Erythroblast (primary cell): ENCODE data around the gene MOXD1.

ENCODE experiments used
- DNase-seq, 2 experiments: peaks; one replicate each; lab custom pipeline; 2025; lab: John Stamatoyannopoulos, UW
- GATA1 ChIP-seq: IDR thresholded peaks from 2 replicates; pipeline ENCODE4 v1.6.1; 2011; ENCODE audit warnings: low read depth, mild to moderate bottlenecking, control low read depth, low read length, moderate library complexity
- POLR2A ChIP-seq: IDR thresholded peaks from 2 replicates; pipeline ENCODE4 v1.6.1; 2011; ENCODE audit warnings: mild to moderate bottlenecking, low read length

Gene MOXD1

GRCh38 chr6:132411296-132411695 is 10.0 kb upstream of the MOXD1 start:
- DNase-seq: no peak
- TF ChIP-seq POLR2A (no peak), GATA1 (no peak)

DNA sequence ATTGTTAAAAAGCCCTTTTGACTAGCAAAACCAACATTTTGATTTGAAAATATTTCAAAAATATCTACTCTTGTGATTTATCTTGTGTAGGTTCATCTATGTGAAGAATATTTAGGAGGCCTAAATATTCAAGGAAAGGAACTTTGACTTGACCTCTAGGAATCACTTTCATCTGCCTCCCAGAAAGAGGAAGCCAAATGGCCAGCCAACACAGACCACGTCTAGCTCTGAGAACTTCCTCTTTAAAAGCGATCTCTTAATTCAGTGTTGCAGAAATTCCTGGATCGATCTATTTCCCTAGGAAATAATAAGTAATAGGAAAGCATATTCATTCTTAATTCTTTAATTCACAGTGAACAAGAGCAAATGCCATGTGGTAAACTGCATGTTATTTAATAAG is 9.6 kb upstream of the MOXD1 start:
- TF ChIP-seq POLR2A: no peak
- no peak for TF ChIP-seq GATA1
- no peak for DNase-seq

DNA sequence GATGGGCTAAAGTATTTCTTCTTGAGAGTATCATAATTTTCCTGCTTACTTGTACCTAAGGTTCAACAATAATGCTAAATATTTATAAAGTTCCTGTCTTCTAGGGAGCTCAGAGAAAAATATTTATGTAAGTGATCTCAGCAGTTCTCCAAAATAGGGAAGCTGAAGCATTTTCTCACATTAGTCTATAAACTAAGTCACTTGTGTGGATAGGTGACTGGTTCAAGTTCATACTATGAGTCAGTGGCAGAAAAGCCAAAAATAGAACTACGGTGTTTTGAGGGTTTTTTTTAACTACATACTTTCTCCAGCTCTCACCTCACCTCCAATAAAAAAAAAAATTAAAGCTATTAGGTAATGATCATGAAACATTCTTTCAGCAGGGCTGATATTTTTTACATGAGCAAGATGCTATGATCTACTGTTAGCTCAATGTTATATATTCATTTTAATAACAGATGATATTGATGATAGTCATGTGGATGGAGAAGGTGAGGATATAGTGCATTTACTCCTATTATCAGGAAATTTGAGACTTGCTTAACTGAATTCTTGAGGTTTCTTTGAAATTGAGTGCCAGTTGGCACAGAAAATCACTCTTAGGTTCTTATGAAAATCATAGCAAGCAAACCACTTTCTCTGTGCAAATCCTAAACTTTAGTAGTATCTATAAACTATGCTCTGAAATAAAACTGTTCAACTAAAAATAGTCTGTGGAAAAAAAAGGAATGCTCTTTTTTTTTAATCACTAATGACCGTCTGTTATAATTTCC is 4.1 kb upstream of the MOXD1 start:
- no peak for DNase-seq
- TF ChIP-seq POLR2A (no peak), GATA1 (no peak)

- DNase-seq: no peak
- TF ChIP-seq POLR2A (no peak), GATA1 (no peak)
Observed at GRCh38 chr6:132404736-132405135, 3.5 kb upstream of the MOXD1 start.

DNA sequence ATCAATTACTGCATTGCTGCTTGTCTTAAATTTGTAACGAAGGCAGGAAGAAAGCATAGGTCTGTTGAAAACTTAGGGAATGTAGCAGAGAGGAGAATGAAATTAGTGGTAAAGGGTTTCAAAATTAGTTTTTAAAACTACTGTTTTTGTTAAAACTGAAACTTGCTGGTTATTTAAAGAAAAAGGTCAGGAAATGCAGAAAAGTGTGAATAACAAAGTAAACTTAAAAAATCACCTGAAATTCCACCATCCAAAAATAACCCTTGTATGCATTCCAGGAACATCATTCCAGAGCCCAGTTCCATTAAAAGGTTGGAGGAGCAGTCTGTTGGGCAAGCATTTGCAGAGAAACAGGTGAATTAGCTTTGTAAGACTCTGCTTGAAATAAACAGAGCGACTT is 3.1 kb upstream of the MOXD1 start:
- DNase-seq: no peak
- no peak for TF ChIP-seq GATA1

DNA sequence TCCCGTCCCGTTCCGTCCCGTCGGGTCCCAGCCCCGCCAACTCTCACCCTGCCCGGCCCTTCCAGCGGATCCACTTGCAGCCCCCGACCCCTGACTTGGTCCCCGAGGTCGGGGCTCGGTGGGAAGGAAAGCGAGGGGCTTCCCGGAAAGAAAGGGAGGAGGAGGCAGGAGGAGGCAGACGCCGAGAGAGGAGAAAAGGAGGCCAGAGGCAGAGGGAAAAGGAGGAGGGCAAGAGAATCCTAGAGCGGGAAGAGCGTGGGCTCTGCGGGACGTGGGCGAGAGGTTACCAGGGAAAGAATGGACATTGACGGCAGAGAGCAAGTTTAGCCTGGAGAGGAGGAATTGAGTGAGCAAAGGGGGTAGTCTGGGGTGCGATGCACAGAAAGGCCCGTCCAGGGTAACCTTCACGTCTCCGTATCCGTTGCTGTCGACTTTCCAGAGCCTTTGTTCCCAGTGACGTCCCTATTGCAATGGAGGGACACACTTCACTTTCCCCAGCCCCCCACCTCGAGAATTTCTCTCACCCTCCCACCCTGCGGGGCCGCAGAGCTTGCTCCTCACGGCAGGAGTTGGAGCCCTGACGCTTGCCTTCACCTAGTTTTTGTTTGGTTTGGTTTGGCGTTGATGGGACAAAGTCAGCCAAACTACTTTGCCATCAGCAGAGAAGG is 477 bp upstream of the MOXD1 start:
- no peak for DNase-seq
- TF ChIP-seq GATA1 (no peak), POLR2A (no peak)

- DNase-seq: no peak
- TF ChIP-seq POLR2A: no peak
- TF ChIP-seq GATA1: no peak
Observed at GRCh38 chr6:132400555-132400882, 756 bp downstream of the MOXD1 start.

- TF ChIP-seq GATA1 (no peak), POLR2A (no peak)
- DNase-seq: no peak
Observed at GRCh38 chr6:132399376-132400074, 1.8 kb downstream of the MOXD1 start.

GRCh38 chr6:132395015-132395597 is 6.2 kb downstream of the MOXD1 start:
- DNase-seq: no peak
- TF ChIP-seq GATA1: no peak
- TF ChIP-seq POLR2A: no peak

- DNase-seq: no peak
- TF ChIP-seq POLR2A (no peak), GATA1 (no peak)
Observed at GRCh38 chr6:132392792-132393191, 8.5 kb downstream of the MOXD1 start.

GRCh38 chr6:132392270-132392646 is 9.0 kb downstream of the MOXD1 start:
- no peak for TF ChIP-seq POLR2A
- no peak for TF ChIP-seq GATA1

DNA sequence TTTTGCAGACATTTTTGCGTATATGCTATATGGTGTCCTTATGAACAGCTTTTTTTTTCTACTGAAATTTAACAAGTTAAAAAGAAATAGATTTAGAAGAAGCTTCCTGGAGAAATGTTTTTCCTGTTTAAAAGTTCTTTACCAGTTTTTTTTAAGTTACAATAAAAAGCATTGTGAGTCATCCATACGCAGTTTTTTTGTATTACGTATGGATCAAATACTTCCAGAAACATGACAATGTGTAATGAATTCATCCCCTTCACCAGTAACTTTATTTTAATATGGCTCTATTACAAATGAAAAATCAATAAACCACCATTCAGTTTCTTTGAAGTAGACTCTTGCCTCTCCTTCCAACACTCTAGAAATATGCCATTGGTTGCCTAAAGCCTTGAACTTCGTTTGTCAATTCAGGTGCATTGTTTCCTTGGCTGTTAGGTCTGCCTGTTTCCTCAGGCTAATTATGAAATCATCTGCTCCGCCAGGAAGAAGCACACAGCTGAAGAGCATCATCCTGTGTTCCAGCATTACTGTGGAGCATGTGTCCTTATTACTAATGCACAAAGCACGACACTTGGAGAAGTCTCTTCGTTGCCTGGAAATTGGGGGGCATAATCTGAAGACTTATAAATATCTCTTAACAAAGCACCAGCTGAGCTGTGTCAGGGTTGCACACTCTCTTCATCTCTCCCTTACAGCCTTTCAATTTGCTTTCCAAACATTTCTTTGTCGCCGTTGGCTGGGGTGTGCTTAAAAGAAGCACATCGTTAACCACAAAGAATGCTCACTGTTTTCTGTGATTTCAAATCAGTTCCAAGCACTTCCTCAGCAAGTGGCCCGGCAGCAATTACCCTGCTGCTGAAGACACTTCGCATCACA is 9.6 kb downstream of the MOXD1 start:
- no peak for DNase-seq
- no peak for TF ChIP-seq POLR2A
- TF ChIP-seq GATA1: no peak

More at GRCh38 chr6:132392270-132392646, 9.0 kb downstream of the MOXD1 start:
- no peak for DNase-seq

DNA sequence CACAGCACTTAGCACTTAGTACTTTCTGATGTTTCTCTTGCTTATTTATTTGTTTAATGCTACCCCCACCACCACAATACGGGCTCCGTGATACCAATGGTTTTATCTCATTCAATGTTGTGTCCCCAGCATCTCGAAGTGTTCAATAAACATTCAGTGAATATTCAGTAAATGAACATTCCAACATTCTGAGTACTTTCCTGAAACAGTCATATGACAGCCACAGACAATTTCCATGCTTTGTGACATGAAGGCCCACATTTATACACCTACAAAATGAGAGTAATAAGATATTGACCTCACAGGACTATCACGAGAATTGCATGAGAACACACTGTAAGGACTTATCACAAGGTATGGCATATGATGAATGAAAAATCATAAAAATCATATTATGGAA is 10.8 kb downstream of the MOXD1 start:
- DNase-seq: no peak
- TF ChIP-seq GATA1: no peak
- TF ChIP-seq POLR2A: no peak
